ENCODE measurements around the gene PRKD1.

The PRKD1 gene

DNA sequence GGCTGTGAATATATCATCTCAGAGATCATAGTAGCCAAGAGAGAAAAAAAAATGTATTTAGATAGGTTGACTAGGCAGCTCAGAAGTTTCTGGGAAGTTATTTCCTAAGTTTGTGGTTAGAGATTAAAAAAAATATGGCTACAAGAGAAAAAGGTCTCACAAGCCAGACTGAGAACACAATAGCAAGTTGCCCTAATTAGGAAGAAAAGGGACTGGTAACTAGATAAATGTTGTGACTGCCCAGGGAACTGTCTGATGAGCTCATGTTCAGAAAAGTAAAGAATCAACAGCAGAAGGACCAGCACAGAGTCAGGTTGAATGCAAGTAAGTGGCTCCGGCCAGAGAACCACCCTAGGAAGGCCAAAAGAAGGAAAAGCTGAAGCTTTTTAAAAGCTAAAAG, 256.6 kb downstream of the PRKD1 start:
- DNase-seq (ENCODE audit: low spot score) = no peak

DNA sequence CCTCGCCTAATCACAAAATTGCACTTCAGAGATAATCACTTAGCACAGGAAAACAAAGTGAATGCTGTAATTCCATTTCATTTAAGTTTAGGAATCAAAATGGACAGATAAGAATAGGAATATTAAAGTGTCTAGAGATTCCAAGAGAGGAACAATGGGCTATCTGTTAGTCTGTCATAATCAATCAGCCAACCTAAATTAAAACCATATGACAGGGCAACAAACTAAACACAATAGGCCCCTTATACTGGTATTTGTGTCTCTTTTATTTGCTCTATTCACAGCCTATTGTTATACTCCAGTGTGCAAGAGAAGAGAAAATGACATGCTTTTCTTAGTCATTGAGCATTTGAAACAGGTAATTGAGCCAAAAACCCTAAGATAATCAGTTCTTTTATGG, 259.4 kb downstream of the PRKD1 start:
- DNase-seq (ENCODE audit: low spot score) = no peak

DNA sequence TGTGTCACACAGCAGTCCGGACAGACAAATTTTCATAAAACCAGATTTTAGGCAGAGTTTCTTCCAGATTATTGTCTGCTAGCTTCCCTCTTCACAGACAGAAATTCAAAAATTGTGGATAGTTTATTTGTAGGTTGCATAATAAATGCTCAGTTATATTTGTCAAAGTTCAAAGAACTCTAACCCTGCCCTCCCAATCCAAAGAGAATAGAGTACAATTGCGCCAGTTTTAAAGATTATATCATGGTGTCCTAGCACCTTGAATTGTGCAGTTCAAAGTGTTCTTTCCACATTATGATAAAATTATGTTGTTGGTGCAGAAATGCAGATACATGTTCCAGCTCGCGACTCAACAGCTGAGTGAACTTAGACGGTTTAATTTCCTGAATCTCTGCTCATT, 263.1 kb downstream of the PRKD1 start:
- DNase-seq (ENCODE audit: low spot score) = no peak

DNA sequence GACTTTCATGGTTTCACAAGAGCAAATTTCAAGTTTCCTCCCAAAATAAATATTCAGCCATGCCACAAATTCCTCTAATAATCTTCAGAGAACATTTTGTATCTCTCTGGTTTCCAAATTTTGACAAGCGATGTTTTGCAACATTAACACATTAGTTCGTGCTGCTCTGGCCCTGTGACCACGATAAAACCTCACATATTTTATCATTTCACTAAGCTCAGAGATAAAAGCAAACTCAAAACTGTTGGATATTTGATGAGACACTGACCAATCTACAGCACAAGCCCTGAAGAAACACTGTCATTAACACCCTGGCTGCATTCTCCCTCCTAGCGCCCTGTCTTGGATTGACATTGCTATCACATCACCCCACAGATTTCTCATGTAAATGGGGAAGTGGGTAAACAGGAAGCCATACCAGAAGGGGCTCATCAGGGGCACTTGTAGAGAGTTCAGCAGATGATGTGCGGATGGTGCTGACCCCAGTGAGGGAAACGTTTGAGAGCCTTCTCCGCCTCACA, 264.3 kb downstream of the PRKD1 start:
- no peak for DNase-seq (ENCODE audit: low spot score)

DNA sequence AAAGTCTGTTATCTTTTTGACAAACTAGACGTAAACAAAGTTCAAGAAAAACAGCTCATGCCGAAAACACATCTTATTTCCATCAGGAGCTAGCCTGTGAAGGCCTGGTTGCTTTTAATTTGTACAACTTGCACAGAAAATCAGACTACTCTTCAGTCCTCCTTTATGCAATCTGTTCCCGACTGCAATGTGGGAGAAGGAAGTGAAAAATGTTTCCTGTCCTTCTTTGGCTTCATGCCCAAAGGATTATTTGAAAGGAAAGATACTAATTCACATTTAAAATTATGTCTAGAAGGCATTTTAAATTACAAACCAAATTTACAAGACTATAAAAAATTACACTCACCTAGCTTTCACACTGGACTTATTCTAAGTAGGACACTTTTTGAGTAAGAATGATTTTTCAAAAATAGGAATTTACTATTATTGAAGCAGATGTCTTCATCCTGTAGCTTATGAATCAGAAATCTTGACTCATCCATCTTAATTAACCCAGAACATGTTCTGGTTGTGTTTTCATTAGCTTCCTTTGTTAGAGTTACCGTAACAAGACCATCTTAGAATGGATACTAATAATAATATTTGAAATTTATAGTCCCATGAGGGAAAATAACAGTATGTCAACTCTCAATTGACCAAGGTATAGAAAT, 272.6 kb downstream of the PRKD1 start:
- no peak for DNase-seq (ENCODE audit: low spot score)

DNA sequence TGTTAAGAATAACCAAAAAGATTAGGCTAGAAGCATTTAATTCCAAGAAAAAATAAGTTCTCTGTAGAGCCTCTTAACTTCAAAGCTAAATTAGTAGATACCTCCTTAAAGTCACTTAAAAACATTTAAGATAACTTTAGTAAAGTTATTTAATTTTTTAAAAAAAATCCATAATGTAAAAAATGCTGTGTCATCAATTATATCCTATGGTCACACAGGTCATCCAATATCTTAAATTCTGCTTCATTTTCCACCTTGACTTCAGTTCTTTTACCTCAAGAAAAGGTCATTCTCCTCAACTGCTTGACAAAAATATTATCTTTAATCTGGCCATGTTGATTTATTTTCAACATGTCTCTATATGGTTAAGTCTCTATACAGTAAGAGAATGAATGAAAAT, 274.3 kb downstream of the PRKD1 start:
- no peak for DNase-seq (ENCODE audit: low spot score)

DNA sequence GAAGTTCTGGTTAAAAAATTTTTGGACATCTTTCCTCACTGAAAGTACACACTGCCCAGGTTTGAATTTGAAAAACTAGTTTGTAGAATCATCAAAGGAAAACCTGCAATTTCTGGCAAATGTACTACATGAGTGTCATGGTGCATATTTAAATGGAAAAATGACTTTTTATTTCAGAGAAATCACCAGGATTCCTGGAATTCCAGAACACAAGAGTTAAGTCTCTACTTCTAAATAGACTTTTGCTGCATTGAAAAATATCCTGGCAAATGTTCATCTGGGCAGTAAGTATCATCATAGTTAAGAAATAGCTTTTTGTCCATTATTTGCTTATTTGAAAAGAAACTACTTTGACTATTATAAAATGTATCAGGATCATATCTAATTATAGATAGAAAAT, 275.1 kb downstream of the PRKD1 start:
- no peak for DNase-seq (ENCODE audit: low spot score)

DNA sequence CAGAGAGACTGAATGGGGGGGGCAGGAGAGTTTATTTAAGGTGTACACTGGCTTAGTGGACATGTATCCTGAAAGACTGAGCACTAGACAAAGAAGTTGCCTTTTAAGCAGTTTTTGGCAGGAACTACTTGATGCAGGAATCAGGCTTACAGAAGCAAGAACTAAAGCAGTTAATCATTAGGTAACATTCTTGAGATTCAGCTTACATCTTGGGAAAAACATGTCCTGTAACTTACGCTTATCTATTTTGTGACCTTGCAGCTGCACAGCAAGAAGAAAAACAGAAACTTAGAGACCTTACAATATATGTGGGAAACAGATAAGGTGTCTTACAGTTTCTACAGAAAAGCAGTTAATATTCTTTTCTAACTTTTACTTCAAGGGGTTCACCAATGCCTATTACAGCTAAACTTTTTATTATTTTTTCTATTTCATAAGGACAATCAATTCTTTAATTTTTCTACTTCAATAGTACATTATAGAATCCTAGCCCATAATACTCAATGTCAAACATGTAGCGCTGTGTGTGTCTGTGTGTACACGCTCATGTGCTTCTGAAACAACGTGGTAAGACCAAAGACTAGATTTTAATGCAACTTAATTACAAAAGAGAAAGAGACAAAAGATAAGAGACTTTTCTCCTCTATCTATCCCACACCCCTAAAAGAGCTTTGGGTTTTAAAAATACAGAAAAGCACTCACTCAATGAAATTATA, 276.9 kb downstream of the PRKD1 start:
- DNase-seq (ENCODE audit: low spot score) = no peak

DNA sequence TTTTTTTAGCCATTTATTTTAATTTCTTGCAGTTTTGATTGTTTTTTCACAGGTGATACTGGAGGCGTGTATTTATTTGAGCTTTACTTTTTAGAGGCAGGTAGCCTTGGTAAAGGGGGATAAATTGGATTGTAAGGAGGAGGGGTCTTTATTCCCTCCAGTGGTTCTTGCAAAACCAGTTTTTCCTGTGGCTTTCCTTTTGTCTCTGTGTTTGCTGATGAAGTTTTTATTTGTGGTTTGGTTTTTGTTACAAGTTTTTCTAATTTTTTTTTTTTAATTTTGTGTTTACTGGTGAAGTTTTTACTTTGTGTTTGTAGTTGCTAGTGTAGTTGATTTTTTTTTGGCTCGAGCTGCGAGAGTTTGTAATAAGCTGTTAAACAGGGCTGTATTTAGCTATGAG, 278.5 kb downstream of the PRKD1 start:
- DNase-seq (ENCODE audit: low spot score) = no peak

DNA sequence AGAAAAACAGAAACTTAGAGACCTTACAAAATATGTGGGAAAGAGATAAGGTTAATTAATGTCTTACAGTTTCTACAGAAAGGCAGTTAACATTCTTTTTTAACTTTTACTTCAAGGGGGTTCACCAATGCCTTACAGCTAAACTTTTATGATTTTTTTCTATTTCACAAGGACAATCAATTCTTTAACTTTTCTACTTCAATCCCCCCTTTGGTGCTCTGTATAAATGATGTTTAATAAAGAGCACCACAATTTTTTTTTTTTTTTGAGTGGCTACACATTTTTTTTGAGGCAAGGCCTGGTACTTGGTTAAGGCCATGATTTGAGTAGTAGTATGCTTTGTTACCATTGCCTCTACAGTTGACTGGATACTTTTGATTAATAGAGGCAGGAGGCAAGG, 279.6 kb downstream of the PRKD1 start:
- no peak for DNase-seq (ENCODE audit: low spot score)

DNA sequence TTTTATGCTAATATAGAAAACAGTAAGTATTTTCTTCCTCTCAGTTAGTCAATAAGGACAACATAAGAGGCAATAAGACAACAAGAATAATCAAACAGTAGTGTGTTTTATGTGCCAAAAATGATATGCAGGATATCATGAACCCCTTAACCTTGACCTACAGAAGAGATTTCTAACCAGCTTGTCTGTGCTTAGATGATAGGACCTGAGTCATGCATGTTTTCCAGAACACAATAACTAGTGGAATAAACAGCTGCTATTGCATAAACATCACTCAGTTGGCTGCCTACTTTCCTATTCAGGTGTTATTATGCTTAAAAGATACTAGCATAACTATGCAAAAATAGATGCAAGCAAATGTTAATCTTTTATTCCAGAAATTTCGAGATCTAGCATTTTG, 282.5 kb downstream of the PRKD1 start:
- no peak for DNase-seq (ENCODE audit: low spot score)

DNA sequence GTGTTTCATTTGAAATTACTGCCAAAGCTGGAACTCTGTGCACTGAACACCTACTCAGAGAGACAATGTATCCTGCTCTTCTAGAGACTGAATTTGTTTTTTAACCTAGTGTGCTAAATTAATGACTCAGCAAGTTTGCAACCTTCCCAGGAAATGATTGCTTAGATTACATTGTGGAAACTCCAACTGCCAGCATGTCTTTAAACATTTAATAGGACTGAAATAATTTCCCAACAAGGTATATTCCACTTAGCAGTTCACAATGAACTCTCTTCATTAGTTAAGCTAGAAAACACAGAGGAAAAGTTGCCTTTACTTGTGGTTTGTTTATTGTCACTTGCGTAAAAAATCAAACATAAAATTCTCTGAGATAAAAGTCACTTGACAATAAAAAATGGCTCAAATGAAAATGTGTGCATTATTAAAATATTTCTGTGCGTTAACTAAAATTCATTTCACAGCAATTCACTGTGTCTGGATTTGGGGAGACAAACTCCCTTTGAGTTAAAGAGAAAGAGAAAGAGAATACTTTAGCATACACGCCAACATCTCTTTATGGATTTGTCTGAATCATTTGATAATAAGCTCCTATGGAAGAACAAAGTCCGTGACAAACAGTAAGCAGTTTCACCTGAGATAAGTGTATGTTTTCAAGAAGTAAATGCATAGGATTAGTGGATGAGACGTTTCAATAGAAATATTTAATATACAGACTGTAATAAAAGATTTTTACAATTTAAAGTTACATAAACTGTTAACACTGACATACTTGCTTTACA, 284.0 kb downstream of the PRKD1 start:
- DNase-seq (ENCODE audit: low spot score) = no peak

DNA sequence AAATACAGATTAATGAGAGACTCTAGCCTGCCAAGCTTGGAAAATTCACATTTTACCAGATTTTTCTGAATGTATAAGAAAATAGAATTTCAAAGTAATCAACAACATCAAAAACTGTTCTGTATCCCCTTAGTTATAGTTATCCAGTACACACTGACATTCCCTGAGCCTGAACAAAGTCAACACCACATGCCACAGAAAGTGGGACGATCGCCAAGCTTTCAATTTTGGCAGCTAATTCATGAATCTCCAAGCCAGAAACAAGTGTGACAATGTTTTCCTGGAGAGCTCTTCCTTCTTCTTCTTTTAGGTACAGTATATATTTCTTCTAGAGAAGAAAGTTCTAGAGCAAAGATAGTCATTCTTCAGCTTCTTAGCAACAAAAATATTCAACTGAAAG, 290.2 kb downstream of the PRKD1 start:
- no peak for DNase-seq (ENCODE audit: low spot score)

DNA sequence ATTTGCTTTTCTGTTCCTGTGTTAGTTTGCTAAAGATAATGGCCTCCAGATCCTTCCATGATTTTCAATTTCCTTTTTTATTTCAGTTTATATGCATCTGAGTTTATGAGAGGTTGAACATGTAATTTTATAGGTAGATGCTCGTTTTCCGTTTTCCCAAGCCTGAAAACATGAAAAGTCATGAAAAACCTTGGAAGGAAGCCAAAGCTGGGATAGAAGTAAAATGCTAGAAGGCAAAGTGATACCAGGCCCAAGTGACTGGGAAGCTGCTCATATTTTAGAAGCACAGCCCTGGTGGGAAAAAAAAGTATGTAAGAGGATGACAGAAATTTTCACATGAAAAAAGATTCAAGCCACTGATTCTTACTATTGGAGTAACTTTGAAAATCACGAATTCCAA, 290.8 kb downstream of the PRKD1 start:
- DNase-seq (ENCODE audit: low spot score) = no peak

DNA sequence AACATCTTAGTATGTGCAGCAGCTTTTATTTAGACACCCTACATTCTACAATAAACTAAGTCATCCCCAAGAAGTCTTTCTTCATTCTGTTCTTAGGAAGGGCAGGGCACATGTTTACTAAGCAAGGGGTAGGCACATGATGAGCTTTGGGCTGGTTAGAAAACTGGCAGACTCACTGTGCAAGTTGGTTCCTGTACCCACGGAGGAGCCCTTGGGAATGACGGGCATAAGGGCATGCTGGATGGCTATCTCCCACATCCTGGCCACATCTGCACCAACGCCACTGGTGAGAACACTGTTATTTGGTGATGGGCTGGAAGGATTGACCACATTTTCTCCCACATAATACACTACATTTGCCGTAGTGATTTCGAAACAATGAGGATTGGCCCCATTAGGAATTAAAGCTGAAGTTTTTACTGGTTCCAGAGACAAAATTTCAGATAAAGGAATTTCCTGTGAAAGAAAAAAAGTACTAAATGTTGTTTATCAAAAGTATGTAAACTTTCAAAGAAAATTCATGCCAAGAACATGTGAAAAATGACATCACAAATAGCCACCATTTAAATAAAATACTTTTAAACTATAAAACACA, 297.0 kb downstream of the PRKD1 start:
- DNase-seq (ENCODE audit: low spot score) = no peak

DNA sequence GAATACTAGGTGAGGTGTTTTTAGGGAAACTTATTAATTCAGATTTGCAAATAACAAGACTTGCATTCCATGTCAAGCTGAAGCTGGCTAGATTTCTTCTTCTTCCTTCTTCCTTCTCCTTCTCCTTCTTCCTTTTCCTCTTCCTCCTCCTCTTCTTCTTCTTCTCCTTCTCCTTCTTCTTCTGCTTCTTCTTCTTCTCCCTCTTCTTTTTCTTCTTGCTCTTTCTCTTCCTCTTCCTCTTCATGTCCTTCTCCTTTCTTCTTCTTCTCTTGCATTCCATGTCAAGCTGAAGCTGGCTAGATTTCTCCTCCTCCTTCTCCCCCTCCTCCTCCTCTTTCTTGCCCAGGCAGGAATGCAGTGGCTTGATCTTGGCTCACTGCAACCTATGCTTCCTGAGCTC, 297.8 kb downstream of the PRKD1 start:
- no peak for DNase-seq (ENCODE audit: low spot score)

DNA sequence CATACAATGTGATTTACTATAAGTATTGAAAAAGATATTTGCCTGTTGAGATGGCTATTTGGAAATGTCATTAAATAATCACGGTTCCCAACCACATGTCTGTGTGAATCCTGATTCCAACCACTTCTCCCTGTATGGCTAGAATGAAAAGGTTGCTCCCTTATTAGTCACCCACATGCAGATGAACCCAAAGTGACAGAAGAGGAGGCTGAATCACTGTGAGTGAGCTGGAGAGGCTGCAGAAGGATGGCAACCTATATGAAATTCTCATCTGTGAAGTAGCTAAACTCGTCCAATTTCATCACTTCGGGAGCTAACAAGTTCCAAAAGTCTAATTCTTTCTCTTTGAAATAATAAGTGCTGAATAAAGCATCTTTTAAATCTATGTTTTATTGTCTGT, 300.5 kb downstream of the PRKD1 start:
- no peak for DNase-seq (ENCODE audit: low spot score)

DNA sequence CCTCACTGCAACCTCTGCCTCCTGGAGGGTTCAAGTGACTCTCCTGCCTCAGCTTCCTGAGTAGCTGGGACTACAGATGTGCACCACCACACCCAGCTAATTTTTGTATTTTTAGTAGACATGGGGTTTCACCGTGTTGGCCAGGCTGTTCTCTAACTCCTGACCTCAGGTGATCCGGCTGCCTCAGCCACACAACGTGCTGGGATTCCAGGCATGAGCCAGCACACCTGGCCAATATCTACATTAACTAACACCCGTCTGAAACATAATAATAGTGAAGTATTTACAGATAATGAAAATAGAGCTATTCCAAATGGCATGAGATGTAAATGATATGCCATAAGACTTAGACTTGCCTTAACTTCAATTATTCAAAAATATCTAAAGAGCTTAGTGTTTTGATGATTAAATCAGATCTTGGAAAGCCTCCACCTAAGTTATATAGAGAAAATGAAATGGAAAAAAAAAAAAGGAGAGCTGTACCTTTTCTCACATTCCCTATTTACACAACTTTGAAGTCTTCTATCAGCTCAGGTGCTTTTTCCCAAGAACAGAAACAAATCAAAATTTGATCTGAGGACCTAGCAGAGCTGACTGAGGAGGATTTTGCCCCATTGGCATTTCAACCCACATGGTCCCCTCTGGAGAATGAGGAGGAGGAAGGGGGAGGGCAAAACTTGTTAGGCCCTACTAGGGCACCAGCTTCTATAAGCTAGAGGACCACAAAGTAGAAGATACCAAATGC, 309.2 kb downstream of the PRKD1 start:
- DNase-seq (ENCODE audit: low spot score) = no peak

DNA sequence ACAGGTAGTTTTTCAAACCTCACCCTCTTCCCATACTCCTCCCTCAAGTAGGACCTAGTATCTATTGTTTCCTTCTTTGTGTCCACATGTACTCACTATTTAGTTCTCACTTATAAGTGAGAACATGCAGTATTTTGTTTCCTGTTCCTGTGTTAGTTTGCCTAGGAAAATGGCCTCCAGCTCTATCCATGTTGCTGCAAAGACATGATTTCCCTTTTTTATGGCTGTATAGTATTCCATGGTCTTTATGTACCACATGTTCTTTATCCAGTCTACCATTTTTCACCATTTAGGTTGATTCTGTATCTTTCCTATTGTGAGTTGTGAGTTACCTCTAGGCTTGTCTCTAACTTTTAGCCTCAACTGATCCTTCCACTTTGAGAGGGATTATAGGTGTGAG, 310.7 kb downstream of the PRKD1 start:
- no peak for DNase-seq (ENCODE audit: low spot score)

DNA sequence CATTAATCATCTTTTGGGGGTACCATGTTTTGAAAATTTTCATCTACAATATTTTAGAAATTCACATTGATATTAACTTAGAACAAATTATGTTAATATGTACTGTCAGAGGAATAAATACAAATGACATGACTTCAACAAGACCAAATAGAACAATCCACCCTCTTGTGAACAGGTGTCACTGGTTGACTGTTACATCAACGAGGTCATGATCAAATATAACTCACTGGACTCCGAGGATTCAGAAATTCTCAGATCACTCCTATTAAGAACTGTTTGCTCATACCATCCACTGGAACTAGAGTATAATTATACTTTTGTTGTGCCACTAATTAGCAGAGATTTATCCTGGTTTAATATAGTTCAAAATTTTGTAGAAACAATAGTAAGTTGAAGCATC, 318.8 kb downstream of the PRKD1 start:
- DNase-seq (ENCODE audit: low spot score) = no peak

DNA sequence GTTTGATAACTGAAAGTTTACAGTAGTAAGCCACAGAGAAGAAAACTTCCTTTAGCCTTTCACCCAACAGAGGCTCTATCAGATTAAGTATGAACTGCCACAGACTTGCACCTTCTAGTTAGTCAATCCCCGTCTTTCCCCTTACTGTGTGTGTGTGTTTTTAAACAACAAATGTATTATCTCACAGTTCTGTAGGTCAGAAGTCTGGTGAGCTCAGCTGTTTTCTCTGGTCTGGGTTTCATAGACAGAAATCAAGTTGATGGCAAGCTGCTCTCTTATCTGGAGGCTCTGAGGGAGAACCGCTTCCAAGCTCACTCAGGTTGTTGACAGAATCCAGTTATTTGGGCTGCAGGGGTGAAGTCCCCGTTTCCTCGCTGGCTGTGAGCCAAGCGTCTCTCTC, 320.5 kb downstream of the PRKD1 start:
- DNase-seq (ENCODE audit: low spot score) = no peak

DNA sequence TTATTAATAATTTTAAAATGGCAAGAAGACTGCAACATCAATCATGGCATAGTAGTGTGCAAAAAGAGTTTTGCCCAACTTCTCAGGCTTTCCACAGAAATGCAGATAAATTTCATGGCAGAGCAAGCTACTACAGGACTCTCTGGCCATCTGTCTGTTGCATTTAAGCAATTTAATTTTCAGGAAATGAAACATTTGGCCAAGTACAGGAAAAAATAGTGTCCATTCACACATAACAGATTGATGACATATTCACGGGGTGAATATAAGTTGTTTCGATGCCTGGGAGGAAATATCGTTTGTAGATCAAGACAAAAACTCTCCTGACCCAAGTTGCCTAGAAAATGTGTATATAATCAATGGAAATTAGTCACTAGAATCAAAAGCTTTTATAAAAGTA, 324.0 kb downstream of the PRKD1 start:
- DNase-seq (ENCODE audit: low spot score) = no peak
